Measurements from ENCODE around the gene PRPF6. TPM values are rescaled to one million over a fixed set of nuclear protein-coding genes. Genes with fewer than 3 reads are reported as not detected.

The PRPF6 gene
- total and polyA plus RNA-seq, 2 of the 13 experiments (the other 11 are each of a cell fraction or from before 2014, with no cell fraction given) = 63.7 to 101 TPM

DNA sequence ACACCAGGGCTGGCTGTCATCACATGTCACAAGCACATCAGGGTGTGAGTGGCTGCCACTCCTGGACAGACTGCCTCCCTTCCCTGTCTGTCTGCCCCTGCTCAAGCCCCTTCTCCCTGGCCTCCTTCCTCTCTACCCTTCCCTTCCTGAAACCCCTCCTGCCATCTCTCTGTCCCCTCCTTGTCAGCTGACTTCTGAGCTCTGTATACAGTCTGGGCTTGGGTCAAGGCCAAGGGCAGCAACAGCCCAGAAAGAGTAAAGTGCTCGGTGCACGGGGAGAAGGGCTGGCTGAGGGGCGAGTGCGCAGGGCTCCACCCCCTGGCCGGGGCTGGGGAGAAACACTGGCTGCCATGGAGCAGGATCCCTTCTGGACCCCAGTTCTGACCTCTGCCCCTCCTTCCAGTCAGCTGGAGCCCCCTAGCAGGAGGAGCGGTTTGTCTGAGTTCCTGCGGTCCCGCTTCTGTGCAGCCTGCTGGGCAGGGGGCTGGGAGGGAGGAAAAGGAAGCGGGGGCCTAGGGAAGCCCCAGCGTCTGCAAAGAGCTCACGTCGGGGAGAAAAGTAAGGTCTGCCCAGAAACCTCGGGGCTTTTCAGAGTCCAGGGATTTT, 101.3 kb downstream of the PRPF6 start:
- peak overlapping the region; percentile 99 for H3K4me2 ChIP-seq (ENCODE audit: low read depth, low read length)
- H3K9me3 ChIP-seq (ENCODE audit: low read length) = no peaks in the 10 kb centered on the region
- no peak overlapping the region for H3K27ac ChIP-seq (ENCODE audit: extremely low read length, insufficient read depth, low read length)
- H3K79me2 ChIP-seq (ENCODE audit: insufficient read depth, low read length) = no peaks in the 10 kb centered on the region
- ChIA-PET POLR2A (interaction anchor here (1.1 to 4.9 kb wide), 4 partner anchors 17 to 223 kb away, joined by 3 to 25 read pairs (median 12); partner anchors contain the start of gene TCEA2), CTCF (ENCODE audit: low intra/inter-chr PET ratio, low total read pairs) (interaction anchor here (2.3 kb wide), 1 partner anchor 38 kb away, joined by 14 read pairs; no protein-coding TSS in a partner anchor)
- peak overlapping the region in 1 of 3 experiments; percentile 30; a peak in 1 of 6 replicates for H3K4me3 ChIP-seq (replicated peaks in 1 of 3; ENCODE audit: insufficient read depth in 1 of 3, low read depth in 2 of 3, low read length in 3 of 3)
- peaks cover 63% of the 10 kb centered on the region for H3K4me1 ChIP-seq (ENCODE audit: insufficient read depth, low read length)
- WGBS (ENCODE audit: low lambda C conversion rate) = 4% methylated on average over 13 of the region's 13 CpGs
- in situ Hi-C loops (cut with HindIII; ENCODE audit: extremely low pct_ligation_motif_present, low pct_unique_long_range_greater_than_20kb) = loop anchor here (5.0 kb wide), 1 partner anchor 35 kb away; no protein-coding TSS in a partner anchor
- H4K20me1 ChIP-seq (ENCODE audit: insufficient read depth, low read length) = peaks cover 9% of the 10 kb centered on the region; the same call in 1 of the 2 replicates
- intact Hi-C loops (cut with micrococcal nuclease; ENCODE audit: unreplicated experiment) = no loop called here
- DNase-seq (ENCODE audit: low spot score) = peak; percentile 55
- H3K36me3 ChIP-seq (replicated peaks in 1 of 2; ENCODE audit: control insufficient read depth in 1 of 2, insufficient read depth in 2 of 2, low read length in 2 of 2) = no peaks in the 10 kb centered on the region
- ATAC-seq = peak; percentile 9
- peak; percentile 56 for FAIRE-seq
- H3K9ac ChIP-seq (ENCODE audit: insufficient read depth, low read depth, low read length) = no peak overlapping the region
- peaks cover 14 to 39% of the 10 kb centered on the region in 2 experiments for H3K27me3 ChIP-seq (ENCODE audit: control insufficient read depth in 1 of 2, insufficient read depth in 2 of 2, low read length in 2 of 2)
- no peak overlapping the region for H2AFZ ChIP-seq (ENCODE audit: low read length)
- no TSS peak for BruUV-seq (replicated peaks)
- TF ChIP-seq MAF1 (CRISPR knock-in tag; IDR thresholded peaks at IDR 0.05; ENCODE audit: borderline replicate concordance) = 0 out of 2 replicates have a peak, but pooled peaks have one; percentile 39
- TF ChIP-seq, protein P1, sequence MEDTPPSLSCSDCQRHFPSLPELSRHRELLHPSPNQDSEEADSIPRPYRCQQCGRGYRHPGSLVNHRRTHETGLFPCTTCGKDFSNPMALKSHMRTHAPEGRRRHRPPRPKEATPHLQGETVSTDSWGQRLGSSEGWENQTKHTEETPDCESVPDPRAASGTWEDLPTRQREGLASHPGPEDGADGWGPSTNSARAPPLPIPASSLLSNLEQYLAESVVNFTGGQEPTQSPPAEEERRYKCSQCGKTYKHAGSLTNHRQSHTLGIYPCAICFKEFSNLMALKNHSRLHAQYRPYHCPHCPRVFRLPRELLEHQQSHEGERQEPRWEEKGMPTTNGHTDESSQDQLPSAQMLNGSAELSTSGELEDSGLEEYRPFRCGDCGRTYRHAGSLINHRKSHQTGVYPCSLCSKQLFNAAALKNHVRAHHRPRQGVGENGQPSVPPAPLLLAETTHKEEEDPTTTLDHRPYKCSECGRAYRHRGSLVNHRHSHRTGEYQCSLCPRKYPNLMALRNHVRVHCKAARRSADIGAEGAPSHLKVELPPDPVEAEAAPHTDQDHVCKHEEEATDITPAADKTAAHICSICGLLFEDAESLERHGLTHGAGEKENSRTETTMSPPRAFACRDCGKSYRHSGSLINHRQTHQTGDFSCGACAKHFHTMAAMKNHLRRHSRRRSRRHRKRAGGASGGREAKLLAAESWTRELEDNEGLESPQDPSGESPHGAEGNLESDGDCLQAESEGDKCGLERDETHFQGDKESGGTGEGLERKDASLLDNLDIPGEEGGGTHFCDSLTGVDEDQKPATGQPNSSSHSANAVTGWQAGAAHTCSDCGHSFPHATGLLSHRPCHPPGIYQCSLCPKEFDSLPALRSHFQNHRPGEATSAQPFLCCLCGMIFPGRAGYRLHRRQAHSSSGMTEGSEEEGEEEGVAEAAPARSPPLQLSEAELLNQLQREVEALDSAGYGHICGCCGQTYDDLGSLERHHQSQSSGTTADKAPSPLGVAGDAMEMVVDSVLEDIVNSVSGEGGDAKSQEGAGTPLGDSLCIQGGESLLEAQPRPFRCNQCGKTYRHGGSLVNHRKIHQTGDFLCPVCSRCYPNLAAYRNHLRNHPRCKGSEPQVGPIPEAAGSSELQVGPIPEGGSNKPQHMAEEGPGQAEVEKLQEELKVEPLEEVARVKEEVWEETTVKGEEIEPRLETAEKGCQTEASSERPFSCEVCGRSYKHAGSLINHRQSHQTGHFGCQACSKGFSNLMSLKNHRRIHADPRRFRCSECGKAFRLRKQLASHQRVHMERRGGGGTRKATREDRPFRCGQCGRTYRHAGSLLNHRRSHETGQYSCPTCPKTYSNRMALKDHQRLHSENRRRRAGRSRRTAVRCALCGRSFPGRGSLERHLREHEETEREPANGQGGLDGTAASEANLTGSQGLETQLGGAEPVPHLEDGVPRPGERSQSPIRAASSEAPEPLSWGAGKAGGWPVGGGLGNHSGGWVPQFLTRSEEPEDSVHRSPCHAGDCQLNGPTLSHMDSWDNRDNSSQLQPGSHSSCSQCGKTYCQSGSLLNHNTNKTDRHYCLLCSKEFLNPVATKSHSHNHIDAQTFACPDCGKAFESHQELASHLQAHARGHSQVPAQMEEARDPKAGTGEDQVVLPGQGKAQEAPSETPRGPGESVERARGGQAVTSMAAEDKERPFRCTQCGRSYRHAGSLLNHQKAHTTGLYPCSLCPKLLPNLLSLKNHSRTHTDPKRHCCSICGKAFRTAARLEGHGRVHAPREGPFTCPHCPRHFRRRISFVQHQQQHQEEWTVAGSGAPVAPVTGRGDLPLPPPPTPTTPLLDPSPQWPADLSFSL (CRISPR knock-in tag; IDR thresholded peaks at IDR 0.05) = no peak
- 0 out of 2 replicates have a peak, but pooled peaks have one; percentile 16 for TF ChIP-seq ZIK1 (CRISPR knock-in tag; IDR thresholded peaks at IDR 0.05; ENCODE audit: borderline replicate concordance, low read depth)
- TF ChIP-seq KLF9 (CRISPR knock-in tag; IDR thresholded peaks at IDR 0.05; ENCODE audit: low read depth) = no peak
- no peak for TF ChIP-seq ZNF772 (CRISPR knock-in tag; IDR thresholded peaks at IDR 0.05)
- TF ChIP-seq, protein P2, sequence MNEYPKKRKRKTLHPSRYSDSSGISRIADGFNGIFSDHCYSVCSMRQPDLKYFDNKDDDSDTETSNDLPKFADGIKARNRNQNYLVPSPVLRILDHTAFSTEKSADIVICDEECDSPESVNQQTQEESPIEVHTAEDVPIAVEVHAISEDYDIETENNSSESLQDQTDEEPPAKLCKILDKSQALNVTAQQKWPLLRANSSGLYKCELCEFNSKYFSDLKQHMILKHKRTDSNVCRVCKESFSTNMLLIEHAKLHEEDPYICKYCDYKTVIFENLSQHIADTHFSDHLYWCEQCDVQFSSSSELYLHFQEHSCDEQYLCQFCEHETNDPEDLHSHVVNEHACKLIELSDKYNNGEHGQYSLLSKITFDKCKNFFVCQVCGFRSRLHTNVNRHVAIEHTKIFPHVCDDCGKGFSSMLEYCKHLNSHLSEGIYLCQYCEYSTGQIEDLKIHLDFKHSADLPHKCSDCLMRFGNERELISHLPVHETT (CRISPR knock-in tag; conservative IDR thresholded peaks at IDR 0.05) = no peak
- no peak for TF ChIP-seq HHEX (CRISPR knock-in tag; IDR thresholded peaks at IDR 0.05)
- TF ChIP-seq RARA (CRISPR knock-in tag; IDR thresholded peaks at IDR 0.05) = peak; percentile 95
- no peak for TF ChIP-seq ZNF282 (IDR thresholded peaks at IDR 0.05; ENCODE audit: partially characterized antibody)
- no peak for TF ChIP-seq ATM (IDR thresholded peaks at IDR 0.05; ENCODE audit: borderline replicate concordance)
- no peak for TF ChIP-seq SRSF9 (IDR thresholded peaks at IDR 0.05; ENCODE audit: borderline replicate concordance, insufficient read depth, low read depth, low read length, poor library complexity, severe bottlenecking)
- no peak for TF ChIP-seq ZSCAN12 (CRISPR knock-in tag; IDR thresholded peaks at IDR 0.05)
- TF ChIP-seq, protein P3, sequence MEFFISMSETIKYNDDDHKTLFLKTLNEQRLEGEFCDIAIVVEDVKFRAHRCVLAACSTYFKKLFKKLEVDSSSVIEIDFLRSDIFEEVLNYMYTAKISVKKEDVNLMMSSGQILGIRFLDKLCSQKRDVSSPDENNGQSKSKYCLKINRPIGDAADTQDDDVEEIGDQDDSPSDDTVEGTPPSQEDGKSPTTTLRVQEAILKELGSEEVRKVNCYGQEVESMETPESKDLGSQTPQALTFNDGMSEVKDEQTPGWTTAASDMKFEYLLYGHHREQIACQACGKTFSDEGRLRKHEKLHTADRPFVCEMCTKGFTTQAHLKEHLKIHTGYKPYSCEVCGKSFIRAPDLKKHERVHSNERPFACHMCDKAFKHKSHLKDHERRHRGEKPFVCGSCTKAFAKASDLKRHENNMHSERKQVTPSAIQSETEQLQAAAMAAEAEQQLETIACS (CRISPR knock-in tag; IDR thresholded peaks at IDR 0.05) = 0 out of 2 replicates have a peak, but pooled peaks have one; percentile 25
- TF ChIP-seq KAT2B (IDR thresholded peaks at IDR 0.05; ENCODE audit: borderline replicate concordance, low read depth, low read length) = no peak
- TF ChIP-seq CBFB (CRISPR knock-in tag; IDR thresholded peaks at IDR 0.05) = 0 out of 2 replicates have a peak, but pooled peaks have one; percentile 31

Data from HepG2 (cell line).